B cell (primary cell): ENCODE results near the gene ERI2. TPM values are rescaled to one million over a fixed set of nuclear protein-coding genes. Genes with fewer than 3 reads are reported as not detected.

Source experiments
- ATAC-seq: fragments of 200-7000 bp; cut with Tn5 transposase; one replicate; pipeline ENCODE4 v1.10.0; 2021; ENCODE audit warnings: low read depth, mild to moderate bottlenecking, moderate number of reproducible peaks, moderate library complexity
- CTCF ChIA-PET: fragments of 350-600 bp; sonication (Branson Sonifier 250); formaldehyde crosslinking; loops from one replicate; lab custom pipeline; 2021; ENCODE audit warnings: antibody characterized with exemption, inconsistent platforms; lab: Charles Lee
- POLR2A ChIA-PET: fragments of 350-600 bp; sonication (Branson Sonifier 250); formaldehyde crosslinking; loops from one replicate; lab custom pipeline; 2021; ENCODE audit warnings: antibody characterized with exemption; lab: Charles Lee
- DNase-seq: peaks from one replicate; pipeline ENCODE4 v3.0.0; 2013
- H2AFZ ChIP-seq: 2 replicates; pipeline ENCODE4 v1.6.1; 2012; ENCODE audit warnings: mild to moderate bottlenecking, low read depth, low read length; ENCODE audit not compliant: insufficient read depth, poor library complexity, severe bottlenecking
- H3K27ac ChIP-seq, 2 donors: 1 replicate in 1 of 2; 2 replicates in 1 of 2; pipeline ENCODE4 v1.5.1; 2012 to 2013; ENCODE audit warnings: low read length in 2 of 2, mild to moderate bottlenecking in 2 of 2, moderate library complexity in 1 of 2
- H3K27me3 ChIP-seq, 4 experiments: fragments of 200-600 bp in 1 of 4; sonication (generic) in 1 of 4; replicated peaks in 1 of 4; 1 replicate in 2 of 4; 2 replicates in 2 of 4; pipeline versions ENCODE4 v1.6.1 to v1.7.0; 2013 to 2016; ENCODE audit warnings: low read length in 3 of 4, mild to moderate bottlenecking in 2 of 4, mixed read lengths in 1 of 4, moderate library complexity in 1 of 4; ENCODE audit not compliant: insufficient read depth in 4 of 4, control insufficient read depth in 3 of 4; ENCODE audit errors: control extremely low read depth in 1 of 4
- H3K36me3 ChIP-seq, 2 experiments: replicated peaks in 1 of 2; 1 replicate in 1 of 2; 2 replicates in 1 of 2; pipeline versions ENCODE4 v1.6.1 to v1.7.1; 2013; ENCODE audit warnings: low read length in 1 of 2; ENCODE audit not compliant: insufficient read depth in 2 of 2, control insufficient read depth in 1 of 2; ENCODE audit errors: control extremely low read depth in 1 of 2, extremely low read depth in 1 of 2
- H3K4me1 ChIP-seq, 2 donors: fragments of 200-600 bp in 1 of 2; sonication (generic) in 1 of 2; 1 replicate in 1 of 2; 2 replicates in 1 of 2; pipeline versions ENCODE4 v1.5.1 to v1.6.1; 2013 to 2017; ENCODE audit warnings: low read length in 2 of 2; ENCODE audit not compliant: control insufficient read depth in 2 of 2, insufficient read depth in 2 of 2
- H3K4me2 ChIP-seq: replicated peaks from 2 replicates; pipeline ENCODE3; 2012; ENCODE audit warnings: mild to moderate bottlenecking, low read depth, low read length; ENCODE audit not compliant: poor library complexity, severe bottlenecking
- H3K4me3 ChIP-seq, 5 experiments: fragments of 200-600 bp in 1 of 5; sonication (generic) in 1 of 5; 1 replicate in 3 of 5; 2 replicates in 2 of 5; pipeline versions ENCODE4 v1.5.1 to v1.7.0; 2011 to 2016; ENCODE audit warnings: low read length in 4 of 5, mild to moderate bottlenecking in 4 of 5, low read depth in 2 of 5, control low read depth in 1 of 5, moderate library complexity in 1 of 5; ENCODE audit not compliant: insufficient read depth in 1 of 5; ENCODE audit errors: control extremely low read depth in 1 of 5, extremely low read depth in 1 of 5
- H3K79me2 ChIP-seq: fragments of 200-600 bp; sonication (generic); one replicate; pipeline ENCODE4 v1.6.0; 2016; ENCODE audit warnings: low read length; ENCODE audit not compliant: control insufficient read depth, insufficient read depth
- H3K9ac ChIP-seq: fragments of 200-600 bp; sonication (generic); 2 replicates; pipeline ENCODE4 v1.6.1; 2017; ENCODE audit warnings: mild to moderate bottlenecking, low read length, moderate library complexity
- H3K9me3 ChIP-seq, 3 donors: one replicate each; pipeline versions ENCODE4 v1.6.1 to v1.7.1; 2013; ENCODE audit warnings: low read length in 2 of 3; ENCODE audit not compliant: control insufficient read depth in 2 of 3, insufficient read depth in 1 of 3; ENCODE audit errors: control extremely low read depth in 1 of 3
- H4K20me1 ChIP-seq: 2 replicates; pipeline ENCODE4 v1.6.0; 2012; ENCODE audit warnings: mild to moderate bottlenecking, low read length; ENCODE audit not compliant: insufficient read depth, control insufficient read depth, poor library complexity, severe bottlenecking
- H3K27ac Mint-ChIP-seq: one replicate; pipeline ENCODE4 v1.8.0; 2021; ENCODE audit warnings: mixed read lengths
- H3K27me3 Mint-ChIP-seq: one replicate; pipeline ENCODE4 v1.8.0; 2021; ENCODE audit warnings: mixed read lengths
- H3K4me1 Mint-ChIP-seq: one replicate; pipeline ENCODE4 v1.8.0; 2021; ENCODE audit warnings: mixed read lengths
- H3K4me3 Mint-ChIP-seq: one replicate; pipeline ENCODE4 v1.8.0; 2021; ENCODE audit warnings: mixed read lengths
- H3K9me3 Mint-ChIP-seq: one replicate; pipeline ENCODE4 v1.8.0; 2022; ENCODE audit warnings: mixed read lengths; ENCODE audit not compliant: insufficient read depth
- CTCF ChIP-seq: fragments of 200-600 bp; IDR thresholded peaks from one replicate; pipeline ENCODE4 v1.8.0; 2022; ENCODE audit warnings: antibody characterized with exemption, mild to moderate bottlenecking
- EZH2 ChIP-seq: IDR thresholded peaks from 2 replicates; pipeline ENCODE4 v1.6.1; 2012; ENCODE audit warnings: borderline replicate concordance, low read depth, mild to moderate bottlenecking, moderate library complexity, low read length; ENCODE audit not compliant: insufficient read depth, poor library complexity, severe bottlenecking
- WGBS: methylation state at CpG from one replicate; pipeline ENCODE4 v1.1.5; 2013; ENCODE audit warnings: missing lambda C conversion rate; ENCODE audit not compliant: insufficient coverage; 5-methylcytosine and 5-hydroxymethylcytosine counted together
- intact Hi-C: fragments of 100-400 bp; cut with micrococcal nuclease; formaldehyde crosslinking; loops from one replicate; pipeline ENCODE4 v1.10.0; 2022
- polyA plus RNA-seq: library from polyadenylated mRNA; depleted of rRNA; stranded (reverse); fragments of >200 nt; gene quantifications from 2 replicates; pipeline ENCODE4 v1.2.3, GENCODE V29; 2012
- total RNA-seq, 2 donors: library from RNA; stranded (reverse); fragments of 120-200 nt in 1 of 2; gene quantifications; 1 replicate in 1 of 2; 2 replicates in 1 of 2; pipeline versions ENCODE4 v1.2.3 to v1.2.4, GENCODE V29; 2013 to 2022

The ERI2 gene
- total and polyA plus RNA-seq, 2 donors (not counting 1 experiment from before 2014, with no cell fraction given), result 1.6 to 4.9 TPM

GRCh38 chr16:20847550-20847949 lies 41.3 kb upstream of the ERI2 start:
- H3K4me2 ChIP-seq, result no peak overlapping the region
- Mint-ChIP-seq H3K27me3 (no peaks in the 10 kb centered on the region), H3K9me3 (no peaks in the 10 kb centered on the region), H3K27ac (no peak overlapping the region), H3K4me3 (no peak overlapping the region), H3K4me1 (peaks cover 4% of the 10 kb centered on the region)
- no peaks in the 10 kb centered on the region for H3K9me3 ChIP-seq
- TF ChIP-seq EZH2, result no peak
- no peak for TF ChIP-seq CTCF
- no peaks in the 10 kb centered on the region for H3K79me2 ChIP-seq
- DNase-seq (no peak), ATAC-seq (no peak)
- H3K27me3 ChIP-seq, result no peaks in the 10 kb centered on the region
- H2AFZ ChIP-seq, result no peak overlapping the region
- no peaks in the 10 kb centered on the region for H4K20me1 ChIP-seq
- H3K36me3 ChIP-seq, result no peaks in the 10 kb centered on the region
- no peak overlapping the region for H3K4me3 ChIP-seq
- H3K9ac ChIP-seq, result no peak overlapping the region
- ChIA-PET POLR2A (no interaction called here), CTCF (interaction anchor here (0.7 to 7.5 kb wide), 10 partner anchors 10 to 431 kb away, joined by 3 to 51 read pairs (median 4); partner anchors contain the start of gene CRYM)
- intact Hi-C loops, result no loop called here
- WGBS, result no CpG with 5 or more reads among the region's 2 CpGs
- peaks cover 0 to 3% of the 10 kb centered on the region in 2 donors for H3K4me1 ChIP-seq
- no peak overlapping the region for H3K27ac ChIP-seq

GRCh38 chr16:20846551-20846950 lies 40.3 kb upstream of the ERI2 start:
- Histone ChIP-seq H3K9me3 (no peaks in the 10 kb centered on the region), H3K79me2 (no peaks in the 10 kb centered on the region), H3K4me1 (peaks cover 0 to 3% of the 10 kb centered on the region in 2 donors), H3K4me2 (no peak overlapping the region), H2AFZ (no peak overlapping the region), H3K4me3 (no peak overlapping the region), H3K27me3 (no peaks in the 10 kb centered on the region), H3K27ac (no peak overlapping the region), H3K36me3 (no peaks in the 10 kb centered on the region), H4K20me1 (no peaks in the 10 kb centered on the region), H3K9ac (no peak overlapping the region)
- no peak overlapping the region for H3K4me3 Mint-ChIP-seq
- H3K27ac Mint-ChIP-seq, result no peak overlapping the region
- H3K4me1 Mint-ChIP-seq, result peaks cover 4% of the 10 kb centered on the region
- DNase-seq (no peak), ATAC-seq (no peak)
- TF ChIP-seq CTCF (no peak), EZH2 (no peak)
- no peaks in the 10 kb centered on the region for H3K27me3 Mint-ChIP-seq
- intact Hi-C loops, result no loop called here
- ChIA-PET POLR2A (no interaction called here), CTCF (interaction anchor here (0.7 to 7.5 kb wide), 4 partner anchors 28 to 1174 kb away, joined by 3 to 51 read pairs (median 24); no protein-coding TSS in a partner anchor)
- H3K9me3 Mint-ChIP-seq, result no peaks in the 10 kb centered on the region
